Nucleus accumbens (tissue), 56 donors: ENCODE measurements around the gene SCD5.

Experiments used
- DNase-seq, 56 donors: peaks; one replicate each; lab custom pipeline; 2025; lab: John Stamatoyannopoulos, UW

The SCD5 gene

DNA sequence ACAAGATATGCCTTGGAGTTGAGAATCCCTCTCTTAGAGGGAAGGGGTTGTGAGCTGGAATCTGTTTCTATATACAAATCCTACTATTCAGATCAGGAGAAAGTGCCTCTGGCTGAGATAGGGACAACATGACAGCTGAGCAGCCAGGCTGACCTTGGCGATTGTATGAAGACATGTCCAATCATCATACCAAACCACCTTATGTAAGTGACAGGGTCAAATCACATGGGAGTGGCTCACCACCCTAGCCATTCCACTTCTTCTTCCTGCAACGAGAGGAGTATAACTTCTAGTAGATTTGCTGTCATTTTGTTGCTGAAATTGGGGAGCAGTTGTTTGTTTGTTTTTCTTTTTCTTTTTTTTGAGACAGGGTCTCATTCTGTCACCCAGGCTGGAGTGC, 188.6 kb downstream of the SCD5 start:
- no peak for DNase-seq

DNA sequence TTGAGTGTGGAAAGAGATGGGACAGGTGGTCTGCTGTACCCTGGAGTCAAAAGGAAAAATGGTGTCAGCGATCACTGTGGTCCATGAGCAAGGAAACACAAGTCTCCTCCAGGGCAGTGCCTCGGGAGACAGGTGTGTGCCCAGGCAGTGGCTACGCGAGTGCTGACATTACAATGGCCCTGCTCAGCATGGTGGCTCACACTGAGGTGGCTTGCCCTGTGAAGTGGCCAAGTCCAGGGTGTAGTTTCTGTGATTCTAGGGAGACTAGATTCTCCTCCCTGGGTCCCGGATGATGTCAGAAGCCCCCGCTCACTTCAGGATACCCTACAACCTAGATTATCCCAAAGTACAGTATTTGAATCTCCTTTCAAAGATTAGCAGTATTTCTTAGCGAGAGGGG, 192.0 kb downstream of the SCD5 start:
- DNase-seq: no peak

DNA sequence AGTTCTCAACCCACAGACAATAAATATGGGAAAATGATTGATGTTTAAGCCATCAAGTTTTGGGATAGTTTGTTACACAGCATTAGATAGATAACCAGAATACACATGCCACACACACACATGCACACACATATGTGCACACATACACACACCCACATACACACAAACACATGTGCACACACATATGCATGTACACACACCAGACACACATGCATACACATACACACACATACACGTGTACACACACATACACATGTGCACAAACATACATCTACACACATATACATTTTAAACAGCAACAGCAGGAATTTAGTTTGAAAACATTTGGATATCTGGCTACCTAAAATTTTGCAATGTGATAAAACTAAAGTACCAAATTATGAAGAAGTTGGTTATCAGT, 194.1 kb downstream of the SCD5 start:
- no peak for DNase-seq

DNA sequence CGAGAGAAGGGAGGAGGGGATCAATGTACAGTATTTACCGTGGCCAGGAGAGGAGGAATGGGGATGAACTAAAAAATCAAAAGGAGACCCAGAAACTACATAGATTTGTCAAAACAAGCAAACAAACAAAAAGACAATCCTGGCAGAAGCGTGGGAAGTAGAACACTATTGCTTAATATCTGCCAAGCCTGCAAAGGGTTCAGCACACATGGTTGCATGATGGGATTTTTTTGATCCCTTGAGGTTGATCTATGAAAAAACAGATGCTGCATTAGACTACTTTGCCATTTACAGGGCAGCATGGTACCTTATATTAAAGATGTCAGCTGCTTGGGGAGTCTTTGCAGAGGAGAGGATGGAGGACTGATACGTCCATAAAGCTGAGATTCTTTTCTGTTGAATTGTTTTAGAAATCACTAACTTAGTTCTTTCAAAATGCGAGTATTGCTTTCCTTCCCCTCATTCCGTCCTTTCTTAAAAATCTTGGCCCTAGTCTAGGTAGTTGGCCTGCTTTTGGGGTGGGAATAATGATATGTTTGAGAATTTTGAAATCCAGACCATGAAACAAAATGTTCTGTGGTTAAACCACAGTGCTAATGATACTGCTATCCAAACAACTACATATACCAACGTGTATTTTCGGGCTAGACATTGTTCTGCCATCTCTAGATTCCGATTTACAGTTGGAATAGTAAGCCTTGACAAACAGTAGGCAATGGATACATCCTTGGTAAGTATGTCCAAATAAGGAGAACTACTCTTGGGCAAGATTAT, 197.2 kb downstream of the SCD5 start:
- DNase-seq: no peak

DNA sequence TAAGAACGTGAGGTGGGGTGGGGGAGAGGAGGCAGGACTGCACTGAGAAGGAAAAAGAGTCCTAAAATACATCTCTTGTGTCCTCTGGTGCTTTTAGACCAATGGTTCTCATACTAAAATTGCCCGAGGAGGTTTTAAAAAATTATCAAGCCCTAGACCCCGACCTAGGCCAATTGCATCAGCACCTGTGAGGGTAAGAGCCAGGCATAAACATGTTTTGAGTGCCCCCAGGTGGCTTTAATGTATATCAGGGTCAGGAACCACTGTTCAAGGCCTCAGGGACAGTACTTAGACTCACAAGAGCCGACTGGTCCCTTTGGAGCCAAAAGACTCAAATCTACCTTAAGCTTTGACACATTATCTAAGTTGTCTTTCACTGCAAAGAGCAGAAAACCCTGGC, 199.3 kb downstream of the SCD5 start:
- no peak for DNase-seq

DNA sequence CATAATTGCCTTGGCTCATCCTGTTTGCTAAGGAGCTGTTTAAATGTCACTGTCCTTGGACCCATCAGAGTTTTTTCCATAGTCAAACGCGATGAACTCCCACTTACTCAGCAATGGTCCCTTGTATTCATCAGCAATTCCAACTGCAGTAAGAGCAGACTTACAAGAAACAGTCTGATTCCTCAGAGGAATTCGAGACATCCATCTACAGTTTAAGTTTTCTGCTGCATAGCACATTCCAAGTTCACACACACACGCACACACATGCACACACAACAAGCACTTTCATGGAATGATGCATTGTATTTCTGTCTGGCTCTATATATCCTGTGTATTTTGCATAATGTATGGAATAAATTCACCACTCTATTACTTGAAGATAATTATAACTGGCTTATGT, 204.1 kb downstream of the SCD5 start:
- DNase-seq: no peak

DNA sequence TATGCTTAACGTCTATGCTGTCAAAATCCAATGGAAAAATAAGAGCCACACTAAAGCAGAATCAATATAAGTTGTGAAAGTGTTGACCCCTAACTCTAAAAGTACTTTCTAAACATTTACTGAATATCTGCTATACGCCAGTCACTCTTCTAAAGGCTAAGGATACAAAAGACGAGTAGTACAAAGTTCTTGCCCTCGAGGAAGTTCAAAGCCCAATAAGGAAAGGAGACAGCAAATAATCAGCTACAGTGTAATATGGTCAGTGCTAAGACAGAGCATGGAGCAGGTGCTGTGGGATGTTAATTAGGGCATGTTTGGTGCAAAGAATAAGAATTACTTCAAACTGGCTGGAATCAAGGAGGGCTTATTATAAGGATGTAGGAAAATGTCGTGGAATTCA, 205.2 kb downstream of the SCD5 start:
- no peak for DNase-seq

DNA sequence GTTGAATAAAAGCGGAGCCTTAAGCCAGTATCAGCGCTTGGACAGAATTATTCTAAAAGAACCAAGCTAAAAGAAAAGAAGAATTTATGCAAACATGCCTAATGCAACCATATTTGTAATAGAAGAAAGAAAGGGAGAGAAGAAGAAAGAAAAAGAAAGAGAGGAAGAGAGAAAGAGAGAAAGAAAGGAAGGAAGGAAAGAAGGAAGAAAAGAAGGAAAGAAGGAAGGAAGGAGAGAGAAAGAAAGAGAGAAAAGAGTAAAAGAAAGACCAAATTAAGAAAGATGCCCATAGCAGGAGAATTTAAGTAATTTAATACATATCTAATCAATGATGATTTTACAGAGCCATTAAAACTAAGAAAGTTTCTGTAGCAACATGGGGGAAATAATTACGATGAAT, 206.0 kb downstream of the SCD5 start:
- DNase-seq: no peak

DNA sequence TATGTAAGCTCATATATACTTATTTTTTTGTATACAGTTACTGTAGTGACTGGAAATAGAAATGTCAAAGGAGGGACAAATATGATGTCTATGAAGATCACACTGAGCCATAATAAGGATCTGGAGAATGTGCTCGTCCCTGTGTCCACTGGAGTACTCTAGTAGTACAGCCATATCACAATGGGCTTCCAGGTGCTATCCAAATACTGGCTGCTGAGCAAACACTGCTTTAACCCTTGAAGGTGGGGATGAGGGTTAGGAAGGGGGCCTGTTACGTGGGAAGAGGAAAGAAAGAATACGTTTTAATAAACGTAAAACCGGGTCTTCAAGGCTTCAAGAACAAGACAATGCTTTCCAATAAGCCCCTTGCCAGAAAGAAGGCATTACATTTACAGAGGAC, 207.0 kb downstream of the SCD5 start:
- no peak for DNase-seq

DNA sequence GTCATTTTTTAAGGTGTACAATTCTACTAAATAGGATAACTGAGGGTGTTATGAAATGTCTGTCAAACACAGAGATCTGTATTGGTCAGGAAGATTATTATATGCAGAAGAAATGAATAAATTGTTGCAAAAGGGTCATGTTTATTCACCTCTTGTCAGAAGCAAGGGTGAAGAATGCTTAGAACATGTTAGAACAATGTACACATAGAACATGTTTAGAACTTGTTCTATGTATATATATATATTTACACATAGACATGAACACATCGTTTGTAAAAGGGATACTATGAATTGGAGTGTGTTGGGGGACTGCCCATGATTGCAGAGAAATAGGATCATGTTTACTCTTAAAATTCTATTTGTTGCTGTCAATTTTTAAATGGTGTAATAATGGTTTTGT, 208.8 kb downstream of the SCD5 start:
- DNase-seq: no peak

DNA sequence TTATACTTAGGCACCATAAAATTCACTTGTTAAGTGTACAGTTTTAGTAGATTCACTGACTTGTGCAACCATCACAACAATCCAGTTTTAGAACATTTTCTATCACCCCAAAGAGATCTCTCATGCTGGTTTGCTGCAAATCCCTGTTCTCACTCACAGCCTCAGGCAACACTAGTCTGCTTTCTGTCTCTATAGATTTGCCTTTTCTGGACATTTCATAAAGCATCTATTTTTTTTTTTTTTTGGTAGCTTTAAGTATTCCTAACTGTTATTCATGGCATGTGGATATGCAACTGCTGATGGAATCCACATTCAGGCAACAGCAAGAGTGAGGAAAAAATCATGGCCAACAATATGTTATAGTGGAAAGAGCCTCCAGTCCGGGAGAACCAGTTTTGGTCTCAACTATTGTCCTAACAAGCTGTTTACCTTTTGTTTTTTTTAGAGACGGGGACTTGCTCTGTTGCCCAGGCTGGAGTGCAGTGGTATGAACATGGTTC, 209.8 kb downstream of the SCD5 start:
- no peak for DNase-seq

DNA sequence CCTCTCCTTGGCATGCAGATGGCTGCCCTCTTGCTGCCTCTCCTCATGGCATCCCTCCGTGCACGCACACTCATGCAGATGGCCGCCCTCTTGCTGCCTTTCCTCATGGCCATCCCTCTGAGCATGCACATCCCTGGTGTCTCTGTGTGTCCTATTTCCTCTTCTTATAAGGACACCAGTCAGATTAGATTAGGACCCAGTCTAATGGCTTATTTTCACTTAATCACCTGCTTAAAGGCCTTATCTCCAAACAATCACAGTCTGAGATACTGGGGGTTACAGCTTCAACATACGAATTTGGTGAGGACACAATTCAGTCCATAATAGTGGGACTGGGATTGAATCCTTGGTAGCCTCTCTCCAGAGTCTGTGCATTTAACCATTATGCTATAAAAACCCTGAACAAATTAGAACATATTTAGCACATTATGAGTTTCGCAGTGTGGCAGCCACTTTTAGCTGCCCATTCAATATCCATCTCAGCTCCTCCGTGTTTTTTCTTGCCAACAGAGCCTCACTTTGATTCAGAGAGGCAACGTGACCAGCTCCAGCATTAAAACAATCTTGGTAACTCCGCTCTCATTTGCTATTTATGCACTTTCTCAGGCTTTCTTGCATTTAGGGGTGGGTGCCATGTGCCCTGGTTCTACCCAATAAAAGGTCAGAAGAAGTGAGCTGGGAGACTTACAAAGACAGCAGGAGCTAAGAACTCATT, 210.6 kb downstream of the SCD5 start:
- DNase-seq: no peak

DNA sequence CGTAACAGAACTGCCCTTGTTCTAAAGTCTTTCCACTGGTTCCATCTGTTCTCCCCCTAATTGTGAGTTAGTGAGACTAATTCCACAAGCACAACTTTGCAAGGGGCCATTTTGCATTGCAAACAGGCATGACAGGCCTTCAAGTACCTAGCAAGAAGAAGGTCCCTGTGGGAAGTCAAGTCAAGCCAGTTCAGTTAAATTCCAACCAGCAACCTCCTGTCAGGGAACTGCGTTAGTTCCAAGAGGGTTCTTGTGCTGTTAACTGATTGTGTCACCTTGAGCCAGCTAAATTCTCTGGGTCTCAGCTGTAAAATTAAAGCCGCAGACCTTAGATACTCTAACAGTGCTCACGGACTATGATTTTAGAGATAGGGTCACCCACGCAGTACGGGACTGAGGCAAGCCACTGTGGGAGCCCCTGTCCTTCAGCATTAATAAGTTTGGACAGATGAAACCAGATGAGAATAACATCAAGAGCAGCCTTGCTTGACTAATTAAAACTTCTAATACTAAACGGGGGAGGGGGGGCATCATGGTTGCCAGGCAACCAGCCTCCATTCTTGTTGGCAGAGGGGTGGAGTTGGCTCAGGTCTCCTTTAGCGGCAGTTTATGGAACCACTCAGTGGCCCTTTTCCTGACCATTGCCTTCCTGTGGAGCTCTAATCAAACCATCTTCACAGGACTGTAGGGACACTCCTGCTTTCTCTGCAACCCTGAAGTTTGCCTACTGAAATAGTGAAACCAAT, 212.7 kb downstream of the SCD5 start:
- DNase-seq: peak in 9 of 56 donors; percentile 3 to 50 (median 16)

DNA sequence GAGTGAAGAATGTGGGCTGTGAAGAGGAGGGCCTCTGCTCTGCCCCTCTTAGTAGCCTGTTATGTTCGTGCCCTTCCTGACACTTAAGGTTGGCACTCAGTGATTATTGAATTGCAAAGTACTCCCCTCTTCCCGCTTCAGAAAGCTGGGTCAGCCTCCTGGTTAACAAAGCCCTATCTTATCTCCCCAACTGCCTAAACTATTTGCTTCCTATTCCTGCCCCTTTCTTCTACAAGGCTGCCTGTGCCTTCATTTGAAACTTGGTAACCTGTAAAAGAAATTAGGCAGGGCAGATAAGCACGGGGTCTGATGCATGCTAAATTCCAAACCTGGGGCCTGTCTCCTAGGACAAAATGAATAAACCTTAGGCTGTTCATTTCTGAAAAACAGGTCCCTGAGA, 213.7 kb downstream of the SCD5 start:
- no peak for DNase-seq

DNA sequence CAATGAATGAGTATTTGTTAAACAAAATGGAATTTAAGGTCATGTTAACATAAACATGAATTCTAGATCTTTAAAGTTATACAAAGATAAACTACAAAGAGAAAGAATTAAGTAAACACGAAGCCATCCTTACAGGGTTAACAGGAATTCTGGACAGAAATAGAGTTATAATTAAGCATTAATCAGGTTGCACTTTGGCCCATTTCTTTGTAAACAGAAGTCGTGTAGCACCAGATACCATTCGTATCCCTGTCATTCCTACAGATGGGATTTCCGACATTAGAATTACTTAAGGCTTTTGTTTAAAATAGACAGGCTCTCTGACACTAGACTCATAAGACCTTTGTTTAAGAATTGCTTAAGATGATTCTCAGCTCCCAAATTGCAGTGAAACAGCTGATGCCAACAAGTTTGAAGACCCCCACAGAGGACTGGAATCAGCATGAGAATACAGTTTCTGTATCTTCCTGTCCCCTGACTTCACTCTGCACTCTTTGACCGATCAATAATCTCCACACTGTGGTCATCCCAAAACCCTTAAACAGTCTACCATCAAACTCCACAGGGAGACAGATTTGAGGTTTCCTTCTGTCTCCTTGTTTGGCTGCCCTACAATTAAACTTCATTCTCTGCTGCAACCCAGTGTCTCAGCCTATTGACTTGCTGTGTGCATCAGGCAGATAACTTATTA, 214.6 kb downstream of the SCD5 start:
- no peak for DNase-seq

DNA sequence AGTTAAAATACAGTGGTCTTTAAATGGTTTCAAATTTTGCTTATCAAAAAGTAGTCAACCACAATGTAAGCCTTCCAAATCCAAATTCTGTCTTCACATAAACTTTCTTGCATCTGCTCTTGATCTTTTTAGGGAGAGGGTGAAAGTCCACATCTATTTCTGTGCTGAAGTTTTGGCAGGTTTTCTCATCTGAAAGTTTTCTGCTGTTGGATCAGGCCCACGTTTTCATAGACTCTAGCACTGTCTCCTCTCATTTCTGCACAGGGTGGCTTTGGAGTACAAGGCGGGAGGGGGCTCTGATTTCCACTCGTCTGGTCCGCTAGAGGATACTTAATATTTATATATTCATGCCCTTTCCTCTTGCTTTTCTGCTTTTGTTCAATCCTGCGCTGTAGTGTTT, 218.7 kb downstream of the SCD5 start:
- DNase-seq: no peak
